GM18511 (cell line): ENCODE data around the gene KRT3.

Source experiments
- ATAC-seq: cut with Tn5 transposase; IDR thresholded peaks from one replicate; pipeline ENCODE4 v1.9.1; 2021; ENCODE audit warnings: mild to moderate bottlenecking, moderate library complexity; ENCODE audit not compliant: unreplicated experiment

The KRT3 gene

DNA sequence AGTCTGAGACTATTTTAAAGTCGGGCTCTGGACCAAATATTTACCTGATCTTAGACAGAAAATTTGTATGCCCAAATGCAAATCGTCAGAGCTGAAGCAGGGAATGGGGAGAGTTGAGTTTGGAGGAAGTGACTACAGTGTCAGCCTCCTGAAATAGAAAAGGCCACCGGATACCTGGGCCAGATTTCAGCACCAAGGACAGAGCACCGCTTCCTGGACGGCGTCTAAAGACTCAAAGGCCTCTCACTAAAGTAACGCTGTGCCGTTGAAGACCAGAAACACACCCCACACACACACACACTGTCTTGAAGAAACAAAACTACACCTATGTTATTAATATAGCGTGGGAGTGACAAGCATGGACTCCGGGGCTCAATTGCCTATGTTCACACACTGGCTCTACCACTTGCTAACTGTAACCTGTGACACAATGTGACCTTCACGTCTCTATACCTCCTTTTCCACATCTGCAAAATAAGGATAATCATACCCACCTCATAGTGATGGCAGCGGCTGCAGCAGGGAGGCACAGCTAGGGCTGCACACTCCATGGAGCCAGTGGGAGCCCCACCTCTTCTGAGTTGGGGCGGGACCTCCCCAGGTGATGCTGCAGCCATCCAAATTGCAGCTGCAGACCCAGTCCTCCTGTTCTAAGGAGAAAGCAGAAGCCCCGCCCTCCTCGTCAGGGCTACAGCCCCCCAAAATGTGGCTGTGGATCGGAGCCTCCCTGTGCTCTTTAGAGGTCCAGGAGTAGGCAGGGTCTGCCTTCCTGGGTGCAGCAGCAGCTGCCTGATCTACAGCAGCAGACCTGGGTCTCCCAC lies 54.3 kb downstream of the KRT3 start:
- no peak for ATAC-seq

DNA sequence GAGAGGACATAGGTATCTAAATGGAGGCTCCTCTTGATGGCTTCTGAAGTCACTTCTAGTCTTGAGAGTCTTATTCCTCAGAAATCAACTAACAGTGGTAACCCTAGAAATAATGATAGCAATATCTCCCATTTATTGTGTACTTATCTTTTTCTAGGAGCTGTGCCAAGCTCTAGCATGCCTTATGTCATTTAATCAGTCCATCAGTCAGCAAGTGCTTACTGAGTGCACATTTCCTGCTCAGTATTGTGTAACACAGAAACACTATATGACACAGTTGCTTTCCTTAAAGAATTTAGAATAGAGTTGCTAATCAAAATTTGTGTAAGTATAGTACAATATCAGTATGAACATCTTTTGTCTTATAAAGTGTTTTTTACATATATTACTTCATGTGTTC lies 55.3 kb downstream of the KRT3 start:
- ATAC-seq: no peak

DNA sequence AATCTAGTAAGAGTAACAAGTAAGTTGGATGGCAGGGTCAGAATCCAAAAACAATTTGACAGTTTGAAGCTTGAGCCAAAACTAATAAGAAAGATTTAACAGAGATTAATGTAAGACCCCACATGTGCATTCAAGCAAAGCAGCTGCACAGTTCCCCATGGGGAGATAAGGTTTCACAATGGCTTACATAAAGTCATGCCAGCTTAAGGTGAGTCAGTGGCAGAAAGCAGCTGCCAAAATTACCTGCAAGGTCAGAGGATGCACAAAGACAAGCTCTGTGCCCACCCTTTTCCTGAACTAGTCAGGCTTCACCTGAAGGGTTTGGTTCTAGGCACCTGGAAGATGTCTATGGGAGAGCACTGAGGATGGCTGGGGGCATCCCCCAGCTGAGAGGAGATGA lies 56.0 kb downstream of the KRT3 start:
- ATAC-seq: no peak
